Measurements from ENCODE around the gene CABLES2.

Gene CABLES2

DNA sequence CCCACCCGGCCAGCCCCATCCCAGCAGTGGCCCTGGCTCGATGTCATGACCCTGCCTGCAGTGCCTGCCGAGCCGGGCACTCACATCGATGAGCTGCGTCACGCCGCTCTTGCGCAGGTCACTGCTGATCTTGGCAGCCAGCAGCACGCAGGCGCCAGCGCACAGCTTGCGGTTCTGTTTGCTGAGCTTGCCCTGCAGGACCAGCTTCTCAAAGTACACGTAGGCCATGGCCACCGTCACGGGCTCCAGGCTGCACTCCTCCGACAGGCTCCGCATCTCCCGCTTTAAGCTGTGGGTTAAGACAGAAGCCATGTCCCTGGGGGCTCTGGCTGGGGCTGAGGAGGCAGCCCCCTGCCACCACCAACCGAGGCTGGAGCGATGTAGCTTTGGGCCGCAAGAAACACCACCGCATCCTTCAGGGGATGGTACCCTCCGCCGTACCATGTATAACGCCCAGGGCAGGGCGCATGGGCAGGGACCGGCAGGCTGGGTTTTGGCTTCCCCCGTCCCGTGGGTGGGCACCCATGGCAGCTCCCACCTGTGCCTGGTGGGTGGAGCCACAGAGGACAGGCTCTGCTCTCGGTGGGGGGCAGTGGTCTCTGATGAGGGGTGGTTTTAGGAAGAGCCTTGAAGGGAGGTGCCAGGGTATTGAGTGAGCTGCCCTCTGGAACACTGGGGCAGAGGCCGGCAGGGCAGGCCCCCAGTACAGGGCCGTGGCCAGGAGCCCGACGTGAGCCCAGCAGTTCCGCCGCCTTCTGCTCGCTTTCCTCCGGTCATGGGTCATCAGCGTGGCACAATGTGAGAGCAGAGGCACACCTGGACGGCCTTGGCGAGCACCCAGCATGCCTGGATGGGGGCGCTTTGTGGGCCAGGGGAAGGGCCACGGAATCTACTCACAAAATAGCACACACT lies 15.7 kb downstream of the CABLES2 start:
- TF ChIP-seq, protein P1, sequence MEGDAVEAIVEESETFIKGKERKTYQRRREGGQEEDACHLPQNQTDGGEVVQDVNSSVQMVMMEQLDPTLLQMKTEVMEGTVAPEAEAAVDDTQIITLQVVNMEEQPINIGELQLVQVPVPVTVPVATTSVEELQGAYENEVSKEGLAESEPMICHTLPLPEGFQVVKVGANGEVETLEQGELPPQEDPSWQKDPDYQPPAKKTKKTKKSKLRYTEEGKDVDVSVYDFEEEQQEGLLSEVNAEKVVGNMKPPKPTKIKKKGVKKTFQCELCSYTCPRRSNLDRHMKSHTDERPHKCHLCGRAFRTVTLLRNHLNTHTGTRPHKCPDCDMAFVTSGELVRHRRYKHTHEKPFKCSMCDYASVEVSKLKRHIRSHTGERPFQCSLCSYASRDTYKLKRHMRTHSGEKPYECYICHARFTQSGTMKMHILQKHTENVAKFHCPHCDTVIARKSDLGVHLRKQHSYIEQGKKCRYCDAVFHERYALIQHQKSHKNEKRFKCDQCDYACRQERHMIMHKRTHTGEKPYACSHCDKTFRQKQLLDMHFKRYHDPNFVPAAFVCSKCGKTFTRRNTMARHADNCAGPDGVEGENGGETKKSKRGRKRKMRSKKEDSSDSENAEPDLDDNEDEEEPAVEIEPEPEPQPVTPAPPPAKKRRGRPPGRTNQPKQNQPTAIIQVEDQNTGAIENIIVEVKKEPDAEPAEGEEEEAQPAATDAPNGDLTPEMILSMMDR (IDR thresholded peaks at IDR 0.05; ENCODE audit: control insufficient read depth, extremely low read depth, insufficient read depth), result no peak
- no peak overlapping the region for H3K4me3 ChIP-seq (ENCODE audit: low read depth, low read length)
- DNase-seq (ENCODE audit: low read depth), result peak; percentile 88

GRCh38 chr20:62390317-62391164 lies 16.5 kb downstream of the CABLES2 start:
- no peak for DNase-seq (ENCODE audit: low read depth)
- TF ChIP-seq, protein P1 (IDR thresholded peaks at IDR 0.05; ENCODE audit: control insufficient read depth, extremely low read depth, insufficient read depth), result no peak
- no peak overlapping the region for H3K4me3 ChIP-seq (ENCODE audit: low read depth, low read length)

DNA sequence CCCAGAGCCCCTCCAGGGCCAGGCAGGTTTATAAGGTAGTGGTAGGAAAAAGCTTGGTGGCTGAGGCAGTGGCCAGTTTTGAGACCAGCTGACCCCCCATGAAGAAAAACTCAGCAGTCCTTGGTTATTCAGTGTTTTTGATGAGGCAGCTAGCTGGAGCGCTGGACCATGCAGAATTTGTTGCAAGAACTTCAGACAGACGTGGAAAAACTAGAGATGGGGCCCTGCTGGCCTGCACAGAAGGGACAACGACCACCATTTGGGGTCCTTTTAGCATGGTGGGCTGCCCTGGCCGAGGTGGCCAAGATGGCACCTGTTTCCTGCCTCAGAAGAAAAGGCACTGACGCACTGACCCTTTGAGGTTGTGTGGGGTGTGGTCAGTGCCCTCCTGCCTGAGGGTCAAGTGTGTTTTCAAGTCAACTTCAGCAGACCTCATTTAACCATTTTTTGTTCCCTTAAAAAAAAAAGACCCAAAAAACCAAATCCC lies 17.4 kb downstream of the CABLES2 start:
- DNase-seq (ENCODE audit: low read depth), result no peak
- TF ChIP-seq, protein P1 (IDR thresholded peaks at IDR 0.05; ENCODE audit: control insufficient read depth, extremely low read depth, insufficient read depth), result no peak
- no peak overlapping the region for H3K4me3 ChIP-seq (ENCODE audit: low read depth, low read length)

DNA sequence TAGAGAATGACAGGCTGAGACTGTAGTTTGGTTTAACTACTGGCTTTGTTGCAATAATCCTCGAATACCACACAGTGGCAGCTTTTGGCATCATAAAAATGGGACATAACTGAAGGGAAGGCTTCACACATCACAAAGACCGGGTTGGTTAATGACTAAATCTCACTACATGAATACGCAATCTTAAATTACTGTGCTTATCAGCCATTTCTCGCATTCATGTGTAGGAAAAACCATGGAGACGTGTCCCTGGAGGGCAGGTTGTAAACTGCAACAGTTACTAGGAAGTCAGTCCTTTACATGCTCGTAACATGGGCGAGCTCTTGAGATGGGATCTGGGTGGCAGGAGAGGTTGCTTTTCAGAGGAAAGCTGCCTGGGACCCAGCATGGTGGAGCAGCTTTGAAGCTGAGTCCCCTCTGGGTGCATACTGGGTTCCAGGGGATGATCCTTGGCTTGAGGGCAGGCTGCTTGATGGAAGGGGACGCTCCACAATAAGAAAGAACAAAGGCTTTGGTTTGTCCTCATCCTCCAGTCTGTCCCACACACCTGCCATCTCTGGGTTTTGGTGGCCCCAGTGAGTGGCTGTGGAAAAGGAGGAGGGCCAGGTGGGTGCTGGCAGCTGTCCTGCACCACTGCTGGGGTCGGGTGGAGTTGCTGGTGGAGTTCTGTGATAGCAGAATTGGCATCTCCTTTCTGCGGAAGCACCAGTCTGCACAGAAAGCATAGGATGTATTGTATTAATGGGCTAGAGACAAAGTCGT lies 18.1 kb downstream of the CABLES2 start:
- no peak for DNase-seq (ENCODE audit: low read depth)
- TF ChIP-seq, protein P1 (IDR thresholded peaks at IDR 0.05; ENCODE audit: control insufficient read depth, extremely low read depth, insufficient read depth), result no peak
- no peak overlapping the region for H3K4me3 ChIP-seq (ENCODE audit: low read depth, low read length)

DNA sequence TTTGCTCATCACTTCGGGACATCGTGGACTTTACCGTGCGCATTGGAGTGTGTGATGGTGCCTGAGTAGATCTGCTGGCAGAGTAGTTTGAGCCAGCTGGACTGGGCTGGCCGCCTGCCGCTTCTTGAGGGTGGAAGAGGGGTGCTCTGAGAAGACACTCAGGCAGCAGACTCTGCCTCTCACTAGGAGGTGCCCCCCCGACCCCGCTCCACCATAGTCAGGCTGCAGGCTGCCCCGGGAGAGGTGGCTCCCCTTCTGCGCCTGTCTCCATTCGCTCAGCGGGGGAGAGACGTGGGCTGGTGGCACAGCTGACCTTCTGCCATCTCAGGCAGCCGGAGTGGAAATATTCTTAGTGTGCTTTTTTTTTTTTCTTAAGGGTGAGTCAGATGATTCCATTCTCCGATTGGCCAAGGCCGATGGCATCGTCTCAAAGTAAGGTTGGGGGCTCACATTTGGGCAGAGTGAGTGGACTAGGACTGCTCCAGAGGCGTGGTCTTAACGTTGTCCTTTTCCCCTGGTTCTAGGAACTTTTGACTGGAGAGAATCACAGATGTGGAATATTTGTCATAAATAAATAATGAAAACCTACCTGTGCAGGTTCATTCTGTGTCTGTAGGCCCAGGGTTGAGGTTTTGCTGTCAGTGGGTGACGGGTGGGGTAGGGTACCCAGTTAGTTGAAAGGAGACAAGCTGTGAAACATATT lies 19.0 kb downstream of the CABLES2 start:
- TF ChIP-seq, protein P1 (IDR thresholded peaks at IDR 0.05; ENCODE audit: control insufficient read depth, extremely low read depth, insufficient read depth), result no peak
- DNase-seq (ENCODE audit: low read depth), result no peak
- H3K4me3 ChIP-seq (ENCODE audit: low read depth, low read length), result peak overlapping the region; percentile 100

Measured in LNCaP clone FGC (cell line).